NCI-H460 (cell line): Measurements from ENCODE around the gene ARSA. TPM values are rescaled to one million over a fixed set of nuclear protein-coding genes. Genes with fewer than 3 reads are reported as not detected.
"Not testable (repeated sequence)": the region's sequence is repeated elsewhere in the genome, so short reads cannot be mapped to it uniquely, and the experiment has no call there.

Experiments
- DNase-seq: peaks from one replicate; pipeline ENCODE4 v3.0.0-alpha.2; 2016; ENCODE audit warnings: low read depth; ENCODE audit errors: extremely low read depth
- total RNA-seq: library from RNA; depleted of rRNA; stranded (reverse); fragments of >200 nt; shearing (Covaris generic); gene quantifications from 2 replicates; pipeline ENCODE4 v1.2.3, GENCODE V29; 2014

The ARSA gene
- total RNA-seq, 1 experiment from 2014 or later = 14.0 TPM

DNA sequence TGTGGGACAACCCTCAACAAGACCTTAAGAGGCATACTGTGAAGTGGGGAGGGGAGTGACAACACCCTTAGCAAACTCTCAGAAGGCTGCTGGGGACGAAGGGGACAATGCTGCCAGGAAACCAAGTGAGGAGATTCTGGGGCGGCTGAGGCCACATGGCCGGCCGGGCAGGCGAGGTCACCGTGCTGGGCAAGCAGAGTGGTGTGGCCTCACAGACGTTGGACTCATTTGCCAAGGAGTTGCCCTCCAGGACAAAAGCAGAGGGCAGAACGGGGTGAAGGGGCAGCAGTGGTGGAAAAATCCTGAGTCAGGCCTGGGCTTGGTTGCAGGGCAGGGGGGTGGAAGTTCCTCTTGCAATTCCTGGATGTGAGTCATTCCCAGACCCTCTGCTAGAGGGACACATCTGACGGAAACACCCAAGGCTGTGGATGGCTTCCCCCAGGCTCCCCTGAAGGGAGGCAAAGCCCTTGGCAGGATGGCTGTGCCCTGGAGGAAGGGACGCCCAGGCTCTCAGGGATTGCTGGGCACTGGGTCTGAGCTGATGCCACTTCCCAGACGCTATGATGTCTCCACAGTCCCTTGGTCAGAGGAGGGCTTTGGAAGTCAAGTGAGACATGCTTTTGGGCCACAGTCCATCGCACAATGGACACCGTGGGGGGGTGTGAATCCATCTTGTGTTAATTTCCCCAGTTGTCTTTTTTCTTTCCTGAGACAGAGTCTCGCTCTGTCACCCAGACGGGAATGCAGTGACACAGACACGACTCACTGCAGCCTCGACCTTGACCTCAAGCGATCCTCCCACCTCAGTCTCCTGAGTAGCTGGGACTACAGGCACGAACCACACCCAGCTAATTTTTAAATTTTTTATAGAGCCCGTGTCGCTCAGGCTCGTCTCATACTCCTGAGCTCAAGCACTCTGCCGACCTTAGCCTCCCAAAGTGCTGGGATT lies 28.4 kb upstream of the ARSA start:
- no peak for DNase-seq

- DNase-seq = not testable (repeated sequence)
Observed at GRCh38 chr22:50654664-50655063, 26.7 kb upstream of the ARSA start.

GRCh38 chr22:50653256-50653655 lies 25.3 kb upstream of the ARSA start:
- DNase-seq = no peak

GRCh38 chr22:50643821-50644101 lies 15.8 kb upstream of the ARSA start:
- not testable (repeated sequence) for DNase-seq

GRCh38 chr22:50643021-50643820 lies 15.3 kb upstream of the ARSA start:
- DNase-seq = not testable (repeated sequence)

- no peak for DNase-seq
Observed at GRCh38 chr22:50641696-50642607, 14.0 kb upstream of the ARSA start.

- no peak for DNase-seq
Observed at GRCh38 chr22:50640857-50641647, 13.1 kb upstream of the ARSA start.

DNA sequence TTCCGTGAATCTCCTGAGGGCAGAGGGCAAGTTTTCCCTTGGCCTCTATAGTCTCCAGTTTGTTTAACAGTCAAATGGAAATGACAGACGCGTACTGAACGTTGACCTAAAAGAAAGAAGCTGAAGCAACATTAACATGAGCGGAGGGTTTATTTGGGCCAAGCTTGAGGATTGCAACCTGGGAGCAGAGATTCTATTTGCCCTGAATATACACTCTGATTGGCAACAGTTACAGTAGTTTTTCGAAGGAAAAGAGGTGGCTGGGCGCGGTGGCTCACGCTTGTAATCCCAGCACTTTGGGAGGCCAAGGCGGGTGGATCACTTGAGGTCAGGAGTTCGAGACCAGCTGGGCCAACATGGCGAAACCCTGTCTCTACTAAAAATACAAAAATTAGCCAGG lies 12.3 kb upstream of the ARSA start:
- not testable (repeated sequence) for DNase-seq

GRCh38 chr22:50635591-50635990 lies 7.6 kb upstream of the ARSA start:
- DNase-seq = no peak

DNA sequence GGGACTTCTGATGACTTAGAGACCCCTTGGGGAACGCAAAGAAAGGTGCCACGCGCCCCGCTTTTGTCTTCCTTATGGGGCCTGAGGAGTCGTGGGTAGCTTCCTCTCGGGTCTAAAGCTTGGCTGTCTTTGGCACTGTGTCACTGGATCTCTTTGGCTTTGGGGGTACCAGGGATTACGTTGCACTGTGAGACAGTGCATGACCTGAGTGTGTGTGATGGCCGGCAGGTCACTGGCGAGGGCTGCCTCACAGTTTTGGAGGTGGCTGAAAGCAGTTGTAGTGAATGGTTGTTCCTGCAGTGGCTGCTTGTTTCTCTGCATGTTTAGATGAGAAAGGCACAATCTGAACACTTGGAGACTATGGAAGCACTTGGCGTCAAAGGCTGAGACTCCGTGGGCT lies 5.8 kb upstream of the ARSA start:
- DNase-seq = no peak

- no peak for DNase-seq
Observed at GRCh38 chr22:50633086-50633485, 5.1 kb upstream of the ARSA start.

GRCh38 chr22:50630376-50630775 lies 2.4 kb upstream of the ARSA start:
- no peak for DNase-seq

- no peak for DNase-seq
Observed at GRCh38 chr22:50628543-50629134, 687 bp upstream of the ARSA start.

GRCh38 chr22:50626850-50627641 lies 906 bp downstream of the ARSA start:
- DNase-seq = no peak

- no peak for DNase-seq
Observed at GRCh38 chr22:50626314-50626849, 1.6 kb downstream of the ARSA start.

GRCh38 chr22:50625568-50626313 lies 2.2 kb downstream of the ARSA start:
- no peak for DNase-seq

GRCh38 chr22:50625131-50625567 lies 2.8 kb downstream of the ARSA start:
- no peak for DNase-seq
